GM18870 (cell line): ENCODE data around the gene TLR8.
"Not testable (repeated sequence)": the region's sequence is repeated elsewhere in the genome, so short reads cannot be mapped to it uniquely, and the experiment has no call there.

Experiments
- ATAC-seq: cut with Tn5 transposase; IDR thresholded peaks from one replicate; pipeline ENCODE4 v1.9.1; 2021; ENCODE audit warnings: moderate library complexity; ENCODE audit not compliant: unreplicated experiment

Gene TLR8

GRCh38 chrX:12895866-12896265 lies 10.6 kb upstream of the TLR8 start:
- ATAC-seq: no peak

GRCh38 chrX:12896935-12897334 lies 9.5 kb upstream of the TLR8 start:
- no peak for ATAC-seq

GRCh38 chrX:12898073-12898472 lies 8.3 kb upstream of the TLR8 start:
- no peak for ATAC-seq

DNA sequence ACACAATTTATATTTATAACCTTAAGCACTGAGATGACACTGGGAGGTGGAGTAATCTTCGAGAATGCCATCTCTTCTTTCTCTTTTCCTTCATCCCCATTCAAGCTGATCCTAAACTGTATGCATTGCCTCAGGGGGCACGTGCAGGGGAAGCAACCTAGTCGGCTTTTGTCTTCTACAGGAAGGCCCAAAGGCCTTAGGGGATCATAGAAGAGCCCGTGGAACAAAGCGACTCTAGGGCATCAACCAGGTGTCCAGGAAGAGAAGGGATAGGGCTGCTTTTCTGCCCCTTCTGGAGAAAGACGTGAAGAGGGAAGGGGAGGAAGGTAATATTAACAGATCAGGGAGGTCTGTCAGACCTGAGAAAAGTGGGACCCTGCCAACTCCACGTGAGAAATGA lies 6.9 kb upstream of the TLR8 start:
- no peak for ATAC-seq

DNA sequence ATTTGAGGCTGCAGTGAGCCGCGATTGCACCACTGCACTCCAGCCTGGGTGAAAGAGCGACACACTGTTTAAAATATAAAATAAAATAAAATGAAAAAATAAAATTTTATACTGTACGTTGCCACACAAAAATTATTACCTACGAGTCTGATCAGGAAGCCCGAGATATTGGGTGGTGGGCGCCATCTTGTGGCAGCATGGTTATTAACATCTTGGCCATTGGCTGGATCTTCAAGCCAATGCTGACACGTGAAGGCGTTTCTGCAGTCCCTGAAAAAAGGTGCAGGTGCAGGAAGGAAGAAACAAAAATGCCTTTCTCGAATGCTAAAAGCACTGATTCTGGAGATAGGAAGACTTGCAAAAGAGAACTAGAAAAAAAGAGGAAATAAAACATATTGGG lies 4.9 kb upstream of the TLR8 start:
- ATAC-seq: no peak

DNA sequence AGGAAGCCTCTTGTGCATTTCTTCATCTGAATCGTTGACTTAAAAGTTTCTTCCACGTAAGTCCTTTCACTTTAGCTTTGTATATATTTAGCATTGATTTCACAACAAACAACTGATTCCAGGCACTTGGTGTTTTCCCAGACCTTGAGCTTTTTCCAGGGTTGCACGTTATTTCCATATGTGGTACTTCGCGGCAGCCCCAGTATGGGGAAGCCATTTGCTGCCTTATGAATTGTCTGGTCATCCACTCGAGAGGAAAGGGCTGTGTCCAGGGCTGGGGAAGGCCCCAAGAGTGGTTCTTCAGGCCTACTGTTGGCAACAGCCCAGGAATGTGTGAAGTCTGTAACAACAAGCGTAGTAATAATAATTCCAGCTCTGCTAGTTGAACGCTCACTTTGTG lies 2.8 kb upstream of the TLR8 start:
- ATAC-seq: no peak

GRCh38 chrX:12910423-12911121 lies 4.2 kb downstream of the TLR8 start:
- no peak for ATAC-seq

DNA sequence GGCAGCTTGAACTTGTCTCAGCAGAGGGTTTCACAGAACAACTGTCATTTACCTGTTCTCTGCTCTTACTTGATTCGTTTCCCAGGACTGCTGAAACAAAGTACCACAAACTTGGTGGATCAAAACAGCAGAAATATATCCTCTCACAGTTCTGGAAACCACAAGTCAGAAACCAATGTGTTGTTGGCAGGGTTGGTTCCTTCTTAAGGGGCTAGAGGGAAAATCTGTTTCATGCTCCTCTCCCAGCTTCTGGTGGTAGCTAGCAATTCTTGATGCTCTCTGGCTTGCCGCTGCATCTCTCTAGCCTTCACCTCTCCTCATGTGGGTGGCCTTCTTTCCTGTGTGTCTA lies 4.7 kb downstream of the TLR8 start:
- ATAC-seq: no peak

DNA sequence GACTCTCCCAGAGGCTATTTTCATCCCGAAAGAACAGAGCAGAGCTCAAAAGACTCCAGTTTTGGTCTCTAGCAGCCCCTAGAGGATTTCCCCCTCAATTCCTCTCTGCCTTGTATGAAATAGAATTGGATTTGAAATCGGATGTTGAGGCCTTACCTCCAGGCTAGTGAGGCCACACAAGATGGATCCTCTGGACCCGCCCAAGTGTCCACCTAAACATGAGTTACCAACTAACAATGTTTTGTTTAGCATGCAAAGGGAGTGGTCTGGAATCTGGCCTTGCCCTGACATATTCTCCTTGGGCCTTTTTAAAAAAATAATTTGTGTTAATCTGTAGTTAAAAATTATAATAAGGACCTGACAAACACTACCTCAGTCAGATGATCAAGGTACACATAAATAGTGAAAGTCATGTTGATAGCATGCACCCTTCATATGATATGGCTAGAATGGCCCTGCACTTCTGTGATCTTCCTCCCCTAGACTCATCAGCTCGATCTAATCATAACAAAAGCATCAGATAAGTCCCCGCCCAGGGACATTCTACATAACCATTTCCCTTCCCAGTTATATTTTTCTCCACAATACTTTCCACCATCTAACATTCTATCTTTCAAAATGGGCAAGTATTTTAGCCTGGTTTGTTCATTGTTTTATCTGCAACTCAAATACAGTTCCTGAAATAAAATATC lies 6.5 kb downstream of the TLR8 start:
- no peak for ATAC-seq

- no peak for ATAC-seq
Observed at GRCh38 chrX:12917753-12918152, 11.3 kb downstream of the TLR8 start.

DNA sequence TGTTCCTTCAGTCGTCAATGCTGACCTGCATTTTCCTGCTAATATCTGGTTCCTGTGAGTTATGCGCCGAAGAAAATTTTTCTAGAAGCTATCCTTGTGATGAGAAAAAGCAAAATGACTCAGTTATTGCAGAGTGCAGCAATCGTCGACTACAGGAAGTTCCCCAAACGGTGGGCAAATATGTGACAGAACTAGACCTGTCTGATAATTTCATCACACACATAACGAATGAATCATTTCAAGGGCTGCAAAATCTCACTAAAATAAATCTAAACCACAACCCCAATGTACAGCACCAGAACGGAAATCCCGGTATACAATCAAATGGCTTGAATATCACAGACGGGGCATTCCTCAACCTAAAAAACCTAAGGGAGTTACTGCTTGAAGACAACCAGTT lies 12.6 kb downstream of the TLR8 start:
- ATAC-seq: no peak

DNA sequence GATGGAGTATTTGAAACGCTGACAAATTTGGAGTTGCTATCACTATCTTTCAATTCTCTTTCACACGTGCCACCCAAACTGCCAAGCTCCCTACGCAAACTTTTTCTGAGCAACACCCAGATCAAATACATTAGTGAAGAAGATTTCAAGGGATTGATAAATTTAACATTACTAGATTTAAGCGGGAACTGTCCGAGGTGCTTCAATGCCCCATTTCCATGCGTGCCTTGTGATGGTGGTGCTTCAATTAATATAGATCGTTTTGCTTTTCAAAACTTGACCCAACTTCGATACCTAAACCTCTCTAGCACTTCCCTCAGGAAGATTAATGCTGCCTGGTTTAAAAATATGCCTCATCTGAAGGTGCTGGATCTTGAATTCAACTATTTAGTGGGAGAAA lies 13.2 kb downstream of the TLR8 start:
- ATAC-seq: no peak

GRCh38 chrX:12920990-12921389 lies 14.6 kb downstream of the TLR8 start:
- no peak for ATAC-seq

DNA sequence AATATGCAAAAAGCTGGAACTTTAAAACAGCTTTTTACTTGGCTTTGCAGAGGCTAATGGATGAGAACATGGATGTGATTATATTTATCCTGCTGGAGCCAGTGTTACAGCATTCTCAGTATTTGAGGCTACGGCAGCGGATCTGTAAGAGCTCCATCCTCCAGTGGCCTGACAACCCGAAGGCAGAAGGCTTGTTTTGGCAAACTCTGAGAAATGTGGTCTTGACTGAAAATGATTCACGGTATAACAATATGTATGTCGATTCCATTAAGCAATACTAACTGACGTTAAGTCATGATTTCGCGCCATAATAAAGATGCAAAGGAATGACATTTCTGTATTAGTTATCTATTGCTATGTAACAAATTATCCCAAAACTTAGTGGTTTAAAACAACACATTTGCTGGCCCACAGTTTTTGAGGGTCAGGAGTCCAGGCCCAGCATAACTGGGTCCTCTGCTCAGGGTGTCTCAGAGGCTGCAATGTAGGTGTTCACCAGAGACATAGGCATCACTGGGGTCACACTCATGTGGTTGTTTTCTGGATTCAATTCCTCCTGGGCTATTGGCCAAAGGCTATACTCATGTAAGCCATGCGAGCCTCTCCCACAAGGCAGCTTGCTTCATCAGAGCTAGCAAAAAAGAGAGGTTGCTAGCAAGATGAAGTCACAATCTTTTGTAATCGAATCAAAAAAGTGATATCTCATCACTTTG lies 15.6 kb downstream of the TLR8 start:
- ATAC-seq: no peak

- ATAC-seq: no peak
Observed at GRCh38 chrX:12922599-12922919, 16.1 kb downstream of the TLR8 start.

DNA sequence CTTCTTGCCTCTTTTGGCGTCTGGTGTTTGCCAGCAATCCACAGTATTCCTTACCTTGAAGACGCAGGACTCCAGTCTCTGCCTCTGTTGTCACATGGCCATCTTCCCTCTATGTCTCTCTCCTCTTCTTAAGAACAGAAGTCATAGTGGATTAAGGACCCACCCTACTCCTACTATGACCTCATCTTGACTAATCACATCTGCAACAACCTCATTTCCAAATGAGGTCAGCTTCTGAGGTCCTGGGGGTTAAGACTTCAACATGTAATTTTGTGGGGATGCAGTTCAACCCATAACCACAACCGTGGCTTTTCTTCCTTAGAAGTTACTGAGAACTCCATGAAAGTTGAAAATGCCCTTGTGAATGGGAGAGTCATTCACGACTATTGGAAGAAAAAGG lies 23.3 kb downstream of the TLR8 start:
- no peak for ATAC-seq

DNA sequence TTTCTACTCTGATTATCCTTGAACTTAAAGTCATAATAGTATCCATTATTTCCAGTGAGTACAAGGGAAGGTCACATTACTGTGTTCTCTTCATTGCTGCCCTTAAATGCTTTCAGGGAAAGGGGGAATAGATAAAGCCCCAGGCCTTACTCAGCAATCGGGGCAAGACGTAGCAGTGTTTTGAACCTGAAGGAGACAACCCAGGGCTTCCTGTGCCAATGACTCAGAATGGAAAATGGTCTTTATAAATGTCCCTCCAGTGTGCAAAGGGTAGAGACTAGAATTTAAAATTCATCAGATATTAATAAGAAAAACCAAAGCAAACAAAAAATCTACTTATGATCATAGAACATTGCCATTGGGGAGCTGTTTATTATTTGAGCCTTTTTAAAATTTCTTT lies 23.7 kb downstream of the TLR8 start:
- ATAC-seq: no peak

GRCh38 chrX:12932244-12932643 lies 25.8 kb downstream of the TLR8 start:
- no peak for ATAC-seq

GRCh38 chrX:12934850-12935249 lies 28.4 kb downstream of the TLR8 start:
- no peak for ATAC-seq

DNA sequence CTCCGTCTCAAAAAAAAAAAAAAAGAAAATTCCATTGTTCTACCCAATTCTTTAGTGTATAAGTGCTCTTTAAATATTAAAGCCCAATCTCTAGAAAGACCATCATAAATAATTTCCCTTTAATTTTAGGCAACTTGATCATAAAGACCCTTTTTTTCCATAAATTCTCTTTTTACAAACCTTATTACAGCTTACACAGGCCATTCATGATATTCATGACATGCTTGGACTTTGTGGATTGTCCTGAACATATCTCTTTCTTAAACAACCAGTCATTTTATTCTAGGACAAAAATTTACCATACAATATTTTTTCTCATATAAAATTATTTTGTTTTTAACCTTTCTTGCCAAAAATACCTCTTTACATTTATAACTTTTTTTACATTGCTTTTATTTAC lies 30.5 kb downstream of the TLR8 start:
- ATAC-seq: no peak

DNA sequence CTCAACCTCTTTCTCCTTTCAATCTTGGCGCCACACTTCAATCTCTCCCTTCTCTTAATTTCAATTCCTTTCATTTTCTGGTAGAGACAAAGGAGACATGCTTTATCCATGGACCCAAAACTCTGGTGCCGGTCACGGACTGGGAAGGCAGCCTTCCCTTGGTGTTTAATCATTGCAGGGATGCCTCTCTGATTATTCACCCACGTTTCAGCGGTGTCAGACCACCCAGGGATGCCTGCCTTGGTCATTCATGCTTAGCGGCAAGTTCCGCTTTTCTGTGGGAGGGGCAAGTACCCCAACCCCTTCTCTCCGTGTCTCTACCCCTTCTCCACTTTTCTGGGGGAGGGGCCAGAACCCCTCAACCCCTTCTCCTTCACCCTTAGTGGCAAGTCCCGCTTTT lies 34.1 kb downstream of the TLR8 start:
- ATAC-seq: not testable (repeated sequence)

- not testable (repeated sequence) for ATAC-seq
Observed at GRCh38 chrX:12943592-12943991, 37.2 kb downstream of the TLR8 start.
